Measurements from ENCODE around the gene AUH. TPM values are rescaled to one million over a fixed set of nuclear protein-coding genes. Genes with fewer than 3 reads are reported as not detected.
A peak's percentile ranks its signal among the peaks of the same experiment; 100 is the strongest.
"Not testable (repeated sequence)": the region's sequence is repeated elsewhere in the genome, so short reads cannot be mapped to it uniquely, and the experiment has no call there.

The AUH gene
- total and polyA plus RNA-seq, 2 experiments from 2014 or later = 9.9 to 18.3 TPM

GRCh38 chr9:91376239-91376638 lies 14.5 kb upstream of the AUH start:
- H2AFZ ChIP-seq = no peak overlapping the region
- TF ChIP-seq EZH2phosphoT487 (IDR thresholded peaks at IDR 0.05; ENCODE audit: insufficient read depth, low read depth) (no peak), EZH2 (IDR thresholded peaks at IDR 0.05; ENCODE audit: insufficient read depth, poor library complexity, severe bottlenecking) (no peak)
- no peak overlapping the region for H3K9ac ChIP-seq
- H3K9me2 ChIP-seq (ENCODE audit: insufficient read depth) = no peaks in the 10 kb centered on the region
- H3K79me2 ChIP-seq (ENCODE audit: insufficient read depth) = no peaks in the 10 kb centered on the region
- H3F3A ChIP-seq (ENCODE audit: insufficient read depth) = peaks cover 4% of the 10 kb centered on the region
- no peaks in the 10 kb centered on the region for H4K20me1 ChIP-seq (ENCODE audit: insufficient read depth)
- peaks cover 22% of the 10 kb centered on the region for H3K4me1 ChIP-seq (ENCODE audit: insufficient read depth)
- in situ Hi-C loops (cut with MboI) = no loop called here
- no peak overlapping the region for H3K4me2 ChIP-seq (ENCODE audit: unreplicated experiment)
- H3K9me3 ChIP-seq (ENCODE audit: low read depth) = no peaks in the 10 kb centered on the region
- no peak for DNase-seq
- 43 to 46% methylated on average over 4 of the region's 4 CpGs for WGBS, 2 experiments (ENCODE audit: low coverage in 1 of 2, low lambda C conversion rate in 2 of 2, missing lambda C conversion rate in 2 of 2)
- no peaks in the 10 kb centered on the region for H3K36me3 ChIP-seq (ENCODE audit: low read depth)
- H3K27ac ChIP-seq = no peak overlapping the region
- H3K27me3 ChIP-seq (replicated peaks; ENCODE audit: insufficient read depth) = no peaks in the 10 kb centered on the region
- no peak overlapping the region for H3K4me3 ChIP-seq

DNA sequence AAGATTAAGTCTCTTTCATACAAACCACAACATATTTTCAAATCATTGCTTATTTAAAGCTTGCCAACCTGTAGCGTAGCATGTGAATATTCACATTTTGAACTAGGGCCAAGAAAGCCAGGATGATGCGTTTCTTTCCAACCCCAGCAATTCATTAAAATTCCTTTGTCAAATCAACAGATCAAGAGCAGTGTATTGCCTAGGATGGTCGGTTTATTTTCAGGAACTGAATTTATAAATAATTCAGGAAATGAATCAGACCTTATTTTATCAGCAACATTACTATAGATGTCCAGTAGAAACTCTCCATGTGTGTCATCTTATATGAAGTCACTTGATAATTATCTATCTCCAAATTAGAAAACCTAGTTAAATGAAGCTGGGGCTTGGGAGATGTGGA lies 13.2 kb upstream of the AUH start:
- in situ Hi-C loops (cut with MboI) = no loop called here

DNA sequence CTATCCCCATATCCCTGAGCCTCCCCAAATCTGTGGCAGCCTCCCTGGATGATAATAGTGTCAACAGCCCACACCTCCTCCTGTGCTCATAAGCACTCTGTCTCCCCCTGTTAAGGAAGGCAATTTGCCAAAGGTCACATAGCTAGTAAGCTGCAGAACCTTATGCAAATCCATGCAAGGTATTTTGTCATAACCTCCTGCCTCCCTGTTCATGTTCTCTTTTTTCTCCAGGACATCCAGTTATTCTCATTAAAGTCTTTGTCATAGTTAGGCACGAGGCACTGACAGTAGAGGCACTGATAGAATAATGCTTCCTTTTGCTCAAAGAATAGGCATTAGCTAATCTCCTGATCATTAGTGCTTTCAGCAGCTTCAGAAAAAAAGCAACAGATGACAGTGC lies 10.2 kb upstream of the AUH start:
- WGBS, 2 experiments (ENCODE audit: low coverage in 1 of 2, low lambda C conversion rate in 2 of 2, missing lambda C conversion rate in 2 of 2) = 68 to 80% methylated on average over 1 of the region's 1 CpG

More for the DNA sequence above, 13.2 kb upstream of the AUH start:
- no peaks in the 10 kb centered on the region for H3K9me2 ChIP-seq (ENCODE audit: insufficient read depth)
- H3K4me3 ChIP-seq = 0 out of 2 replicates have a peak overlapping the region, but pooled peaks have one; percentile 9
- H3K9ac ChIP-seq = no peak overlapping the region
- H3K9me3 ChIP-seq (ENCODE audit: low read depth) = no peaks in the 10 kb centered on the region
- peak; percentile 73 for DNase-seq
- H3K27me3 ChIP-seq (replicated peaks; ENCODE audit: insufficient read depth) = no peaks in the 10 kb centered on the region
- H3K4me1 ChIP-seq (ENCODE audit: insufficient read depth) = peaks cover 22% of the 10 kb centered on the region
- no peaks in the 10 kb centered on the region for H3K36me3 ChIP-seq (ENCODE audit: low read depth)
- no peaks in the 10 kb centered on the region for H3K79me2 ChIP-seq (ENCODE audit: insufficient read depth)
- no peak overlapping the region; the same call in 1 of the 2 replicates for H3K27ac ChIP-seq
- WGBS, 2 experiments (ENCODE audit: low coverage in 1 of 2, low lambda C conversion rate in 2 of 2, missing lambda C conversion rate in 2 of 2) = 1 to 3% methylated on average over 3 of the region's 3 CpGs
- H3K4me2 ChIP-seq (ENCODE audit: unreplicated experiment) = peak overlapping the region; percentile 59
- no peaks in the 10 kb centered on the region for H4K20me1 ChIP-seq (ENCODE audit: insufficient read depth)
- peaks cover 4% of the 10 kb centered on the region for H3F3A ChIP-seq (ENCODE audit: insufficient read depth)
- H2AFZ ChIP-seq = no peak overlapping the region
- TF ChIP-seq EZH2 (IDR thresholded peaks at IDR 0.05; ENCODE audit: insufficient read depth, poor library complexity, severe bottlenecking) = no peak
- no peak for TF ChIP-seq EZH2phosphoT487 (IDR thresholded peaks at IDR 0.05; ENCODE audit: insufficient read depth, low read depth)

GRCh38 chr9:91370006-91370405 lies 8.3 kb upstream of the AUH start:
- H3K9me3 ChIP-seq (ENCODE audit: low read depth); H4K20me1 ChIP-seq (ENCODE audit: insufficient read depth); H3K36me3 ChIP-seq (ENCODE audit: low read depth); H3K79me2 ChIP-seq (ENCODE audit: insufficient read depth); DNase-seq; H3K4me2 ChIP-seq (ENCODE audit: unreplicated experiment); in situ Hi-C loops (cut with MboI); H3K27ac ChIP-seq; H3K9me2 ChIP-seq (ENCODE audit: insufficient read depth); H3K4me3 ChIP-seq; H3K27me3 ChIP-seq (replicated peaks; ENCODE audit: insufficient read depth); H3K4me1 ChIP-seq (ENCODE audit: insufficient read depth); H2AFZ ChIP-seq; H3K9ac ChIP-seq; H3F3A ChIP-seq (ENCODE audit: insufficient read depth): not testable (repeated sequence)
- WGBS, 2 experiments (ENCODE audit: low coverage in 1 of 2, low lambda C conversion rate in 2 of 2, missing lambda C conversion rate in 2 of 2) = 84 to 86% methylated on average over 3 of the region's 3 CpGs

More for the DNA sequence above, 10.2 kb upstream of the AUH start:
- H3K9me2 ChIP-seq (ENCODE audit: insufficient read depth) = no peaks in the 10 kb centered on the region
- no peaks in the 10 kb centered on the region for H3K27me3 ChIP-seq (replicated peaks; ENCODE audit: insufficient read depth)
- no peak overlapping the region for H3K27ac ChIP-seq
- no peak overlapping the region for H3K4me3 ChIP-seq
- in situ Hi-C loops (cut with MboI) = no loop called here
- H3K79me2 ChIP-seq (ENCODE audit: insufficient read depth) = no peaks in the 10 kb centered on the region
- no peaks in the 10 kb centered on the region for H3K36me3 ChIP-seq (ENCODE audit: low read depth)
- no peaks in the 10 kb centered on the region; the same call in 1 of the 2 replicates for H3F3A ChIP-seq (ENCODE audit: insufficient read depth)
- TF ChIP-seq EZH2 (IDR thresholded peaks at IDR 0.05; ENCODE audit: insufficient read depth, poor library complexity, severe bottlenecking) (no peak), EZH2phosphoT487 (IDR thresholded peaks at IDR 0.05; ENCODE audit: insufficient read depth, low read depth) (no peak)
- no peak overlapping the region for H2AFZ ChIP-seq
- H3K9ac ChIP-seq = no peak overlapping the region
- H3K4me2 ChIP-seq (ENCODE audit: unreplicated experiment) = no peak overlapping the region
- DNase-seq = no peak
- H3K9me3 ChIP-seq (ENCODE audit: low read depth) = no peaks in the 10 kb centered on the region
- peaks cover 11% of the 10 kb centered on the region for H3K4me1 ChIP-seq (ENCODE audit: insufficient read depth)
- no peaks in the 10 kb centered on the region for H4K20me1 ChIP-seq (ENCODE audit: insufficient read depth)

DNA sequence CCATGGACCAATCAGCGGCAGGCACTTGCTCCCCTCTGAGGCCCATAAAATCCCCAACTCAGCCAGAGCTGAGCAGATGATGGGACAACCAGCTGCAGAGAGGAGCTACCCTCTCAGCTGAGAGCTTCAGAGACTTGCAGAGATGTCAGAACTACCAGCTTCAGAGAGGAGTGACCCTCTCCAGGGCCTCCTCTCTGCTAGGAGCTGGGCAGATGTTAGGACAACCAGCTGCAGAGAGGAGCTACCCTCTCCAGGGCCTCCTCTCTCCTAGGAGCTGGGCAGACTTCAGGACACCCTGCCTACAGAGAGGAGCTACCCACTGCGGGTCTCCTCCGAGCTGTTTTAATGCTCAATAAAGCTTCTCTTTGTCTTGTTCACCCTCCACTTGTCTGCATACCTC lies 3.0 kb upstream of the AUH start:
- Histone ChIP-seq H3F3A (ENCODE audit: insufficient read depth) (peaks cover 4% of the 10 kb centered on the region; the same call in 1 of the 2 replicates), H3K4me3 (no peak overlapping the region), H3K9me2 (ENCODE audit: insufficient read depth) (no peaks in the 10 kb centered on the region), H3K4me2 (ENCODE audit: unreplicated experiment) (no peak overlapping the region), H3K27ac (no peak overlapping the region), H3K9me3 (ENCODE audit: low read depth) (no peaks in the 10 kb centered on the region), H3K36me3 (ENCODE audit: low read depth) (no peaks in the 10 kb centered on the region), H3K79me2 (ENCODE audit: insufficient read depth) (peaks cover 20% of the 10 kb centered on the region), H3K27me3 (replicated peaks; ENCODE audit: insufficient read depth) (no peaks in the 10 kb centered on the region), H2AFZ (no peak overlapping the region), H3K4me1 (ENCODE audit: insufficient read depth) (peaks cover 10% of the 10 kb centered on the region; the same call in 1 of the 2 replicates), H4K20me1 (ENCODE audit: insufficient read depth) (no peaks in the 10 kb centered on the region), H3K9ac (no peak overlapping the region)
- WGBS, 2 experiments (ENCODE audit: low coverage in 1 of 2, low lambda C conversion rate in 2 of 2, missing lambda C conversion rate in 2 of 2) = 77 to 89% methylated on average over 3 of the region's 3 CpGs
- in situ Hi-C loops (cut with MboI) = no loop called here
- no peak for DNase-seq
- TF ChIP-seq EZH2phosphoT487 (IDR thresholded peaks at IDR 0.05; ENCODE audit: insufficient read depth, low read depth) (no peak), EZH2 (IDR thresholded peaks at IDR 0.05; ENCODE audit: insufficient read depth, poor library complexity, severe bottlenecking) (no peak)
